K562 (cell line): ENCODE results near the gene BRSK1.

Experiments used
- DACH1 ChIP-seq: fragments of 450-650 bp; IDR thresholded peaks from 2 replicates; pipeline ENCODE4 v1.6.1; 2018; ENCODE audit not compliant: partially characterized antibody
- HCFC1 ChIP-seq: IDR thresholded peaks from 2 replicates; pipeline ENCODE4 v1.6.1; 2012; ENCODE audit warnings: low read depth, low read length, improper control_type of control experiment
- KDM2B ChIP-seq: fragments of 250-450 bp; sonication (Bioruptor Pico); IDR thresholded peaks from 2 replicates; pipeline ENCODE4 v1.8.0; 2021; ENCODE audit warnings: mild to moderate bottlenecking, moderate library complexity
- PCBP1 ChIP-seq: fragments of 200-400 bp; formaldehyde crosslinking; IDR thresholded peaks from 2 replicates; pipeline ENCODE4 v1.6.1; 2018; ENCODE audit warnings: mild to moderate bottlenecking, low read depth, low read length; ENCODE audit not compliant: poor library complexity, severe bottlenecking
- POLR2A ChIP-seq: fragments of 450-650 bp; conservative IDR thresholded peaks from 2 replicates; pipeline ENCODE4 v1.6.1; 2016
- POLR2AphosphoS5 ChIP-seq: IDR thresholded peaks from 2 replicates; pipeline ENCODE4 v1.6.1; 2011; ENCODE audit warnings: mild to moderate bottlenecking, low read depth, low read length, moderate library complexity; ENCODE audit not compliant: control insufficient read depth, insufficient read depth
- PTBP1 ChIP-seq: fragments of 200-400 bp; formaldehyde crosslinking; IDR thresholded peaks from 2 replicates; pipeline ENCODE4 v1.6.1; 2017; ENCODE audit warnings: low read depth, low read length
- RAD21 ChIP-seq, 2 experiments: fragments of 250-450 bp in 1 of 2; fragments of 450-650 bp in 1 of 2; sonication (Bioruptor Pico) in 1 of 2; formaldehyde crosslinking in 1 of 2; IDR thresholded peaks in 1 of 2; conservative IDR thresholded peaks in 1 of 2; 2 replicates each; pipeline versions ENCODE4 v1.4.0 to v1.8.0; 2020 to 2022; ENCODE audit warnings: mild to moderate bottlenecking in 2 of 2, moderate library complexity in 1 of 2
- SMAD3 ChIP-seq: fragments of 450-650 bp; formaldehyde crosslinking; conservative IDR thresholded peaks from 2 replicates; pipeline ENCODE4 v1.4.0; 2020; ENCODE audit warnings: mild to moderate bottlenecking
- ZFP36 ChIP-seq: fragments of 150-350 bp; IDR thresholded peaks from 2 replicates; pipeline ENCODE4 v1.6.1; 2018; ENCODE audit warnings: low read length, low read depth; ENCODE audit not compliant: partially characterized antibody
- ZNF431 ChIP-seq: sonication (generic); formaldehyde crosslinking; IDR thresholded peaks from 2 replicates; pipeline ENCODE4 v1.8.0; 2022; ENCODE audit warnings: mild to moderate bottlenecking, missing genetic modification reagents
- TF ChIP-seq, protein P1 (sequence below), 2 experiments: fragments of 450-650 bp in 1 of 2; sonication (generic) in 1 of 2; formaldehyde crosslinking in 1 of 2; IDR thresholded peaks in 1 of 2; conservative IDR thresholded peaks in 1 of 2; 2 replicates each; pipeline versions ENCODE4 v1.6.1 to v1.8.1; 2016 to 2023; ENCODE audit warnings: mild to moderate bottlenecking in 2 of 2, moderate library complexity in 2 of 2, inconsistent platforms in 1 of 2, missing genetic modification reagents in 1 of 2
- TF ChIP-seq, protein P2 (sequence below), 3 experiments: IDR thresholded peaks in 2 of 3; conservative IDR thresholded peaks in 1 of 3; 2 replicates each; pipeline ENCODE4 v1.5.1; 2011 to 2012; ENCODE audit warnings: low read length in 3 of 3, mild to moderate bottlenecking in 3 of 3, control low read depth in 2 of 3, improper control_type of control experiment in 1 of 3, inconsistent platforms in 1 of 3, low read depth in 1 of 3, mixed read lengths in 1 of 3, moderate library complexity in 1 of 3; ENCODE audit not compliant: insufficient read depth in 2 of 3
- TF ChIP-seq, protein P3 (sequence below): sonication (generic); formaldehyde crosslinking; IDR thresholded peaks from 2 replicates; pipeline ENCODE4 v1.8.1; 2023; ENCODE audit warnings: mild to moderate bottlenecking, missing genetic modification reagents

DNA sequence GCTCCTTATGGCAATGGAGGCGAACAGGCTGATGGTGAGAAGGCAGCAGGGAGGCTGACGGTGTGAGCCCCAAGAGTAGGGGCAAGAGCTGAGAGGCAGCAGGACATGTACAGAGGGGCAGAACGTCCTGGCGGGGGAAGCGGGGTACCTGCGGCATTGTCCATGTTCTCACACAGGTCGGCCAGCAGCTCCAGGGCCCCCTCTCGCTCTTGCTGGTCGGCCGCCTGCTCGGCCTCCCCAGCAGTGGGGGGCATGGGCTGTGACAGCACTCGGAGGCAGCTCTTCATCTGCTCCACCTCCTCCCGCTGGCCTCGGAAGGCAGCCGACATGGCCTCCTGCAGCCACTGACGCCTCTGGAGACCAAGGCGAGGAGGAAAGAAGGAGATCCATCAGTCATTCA, 6.3 kb upstream of the BRSK1 start:
- TF ChIP-seq POLR2A (no peak), ZFP36 (no peak), HCFC1 (no peak), PTBP1 (no peak), ZNF431 (no peak), SMAD3 (no peak), POLR2AphosphoS5 (no peak), DACH1 (no peak), KDM2B (CRISPR knock-in tag) (no peak), RAD21 (CRISPR knock-in tag; conservative IDR thresholded peaks at IDR 0.05 in 1 of 2, IDR thresholded peaks at IDR 0.05 in 1 of 2) (no peak), PCBP1 (no peak)
- TF ChIP-seq, protein P1, sequence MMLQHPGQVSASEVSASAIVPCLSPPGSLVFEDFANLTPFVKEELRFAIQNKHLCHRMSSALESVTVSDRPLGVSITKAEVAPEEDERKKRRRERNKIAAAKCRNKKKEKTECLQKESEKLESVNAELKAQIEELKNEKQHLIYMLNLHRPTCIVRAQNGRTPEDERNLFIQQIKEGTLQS (IDR thresholded peaks at IDR 0.05) = no peak
- TF ChIP-seq, protein P1 (CRISPR knock-in tag; conservative IDR thresholded peaks at IDR 0.05) = no peak
- TF ChIP-seq, protein P2, sequence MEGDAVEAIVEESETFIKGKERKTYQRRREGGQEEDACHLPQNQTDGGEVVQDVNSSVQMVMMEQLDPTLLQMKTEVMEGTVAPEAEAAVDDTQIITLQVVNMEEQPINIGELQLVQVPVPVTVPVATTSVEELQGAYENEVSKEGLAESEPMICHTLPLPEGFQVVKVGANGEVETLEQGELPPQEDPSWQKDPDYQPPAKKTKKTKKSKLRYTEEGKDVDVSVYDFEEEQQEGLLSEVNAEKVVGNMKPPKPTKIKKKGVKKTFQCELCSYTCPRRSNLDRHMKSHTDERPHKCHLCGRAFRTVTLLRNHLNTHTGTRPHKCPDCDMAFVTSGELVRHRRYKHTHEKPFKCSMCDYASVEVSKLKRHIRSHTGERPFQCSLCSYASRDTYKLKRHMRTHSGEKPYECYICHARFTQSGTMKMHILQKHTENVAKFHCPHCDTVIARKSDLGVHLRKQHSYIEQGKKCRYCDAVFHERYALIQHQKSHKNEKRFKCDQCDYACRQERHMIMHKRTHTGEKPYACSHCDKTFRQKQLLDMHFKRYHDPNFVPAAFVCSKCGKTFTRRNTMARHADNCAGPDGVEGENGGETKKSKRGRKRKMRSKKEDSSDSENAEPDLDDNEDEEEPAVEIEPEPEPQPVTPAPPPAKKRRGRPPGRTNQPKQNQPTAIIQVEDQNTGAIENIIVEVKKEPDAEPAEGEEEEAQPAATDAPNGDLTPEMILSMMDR (IDR thresholded peaks at IDR 0.05 in 2 of 3, conservative IDR thresholded peaks at IDR 0.05 in 1 of 3; ENCODE audit: insufficient read depth in 2 of 3, low read depth in 1 of 3, low read length in 3 of 3) = no peak
- TF ChIP-seq, protein P3, sequence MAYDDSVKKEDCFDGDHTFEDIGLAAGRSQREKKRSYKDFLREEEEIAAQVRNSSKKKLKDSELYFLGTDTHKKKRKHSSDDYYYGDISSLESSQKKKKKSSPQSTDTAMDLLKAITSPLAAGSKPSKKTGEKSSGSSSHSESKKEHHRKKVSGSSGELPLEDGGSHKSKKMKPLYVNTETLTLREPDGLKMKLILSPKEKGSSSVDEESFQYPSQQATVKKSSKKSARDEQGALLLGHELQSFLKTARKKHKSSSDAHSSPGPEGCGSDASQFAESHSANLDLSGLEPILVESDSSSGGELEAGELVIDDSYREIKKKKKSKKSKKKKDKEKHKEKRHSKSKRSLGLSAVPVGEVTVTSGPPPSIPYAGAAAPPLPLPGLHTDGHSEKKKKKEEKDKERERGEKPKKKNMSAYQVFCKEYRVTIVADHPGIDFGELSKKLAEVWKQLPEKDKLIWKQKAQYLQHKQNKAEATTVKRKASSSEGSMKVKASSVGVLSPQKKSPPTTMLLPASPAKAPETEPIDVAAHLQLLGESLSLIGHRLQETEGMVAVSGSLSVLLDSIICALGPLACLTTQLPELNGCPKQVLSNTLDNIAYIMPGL = no peak
